WTC11 (cell line): Measurements from ENCODE around the gene ABCC6. TPM values are rescaled to one million over a fixed set of nuclear protein-coding genes. Genes with fewer than 3 reads are reported as not detected.

Experiments used
- ATAC-seq: fragments of 200-7000 bp; cut with Tn5 transposase; 2 replicates; pipeline ENCODE4 v1.10.0; 2021; ENCODE audit warnings: mild to moderate bottlenecking, moderate library complexity
- CTCF ChIA-PET: fragments of 300-600 bp; sonication (Branson Sonifier 250); formaldehyde crosslinking; loops from one replicate; lab custom pipeline; 2021; ENCODE audit warnings: antibody characterized with exemption; lab: Charles Lee
- POLR2A ChIA-PET: fragments of 350-600 bp; sonication (Branson Sonifier 250); formaldehyde crosslinking; loops from one replicate; lab custom pipeline; 2021; ENCODE audit warnings: antibody characterized with exemption; lab: Charles Lee
- DNase-seq: peaks from one replicate; pipeline ENCODE4 v3.0.0; 2021; ENCODE audit warnings: low spot score
- H3K27ac Mint-ChIP-seq: 2 replicates; pipeline ENCODE4 v1.8.0; 2021; ENCODE audit warnings: mixed read lengths
- H3K27me3 Mint-ChIP-seq: 2 replicates; pipeline ENCODE4 v1.8.0; 2021; ENCODE audit warnings: low read depth, mild to moderate bottlenecking, moderate library complexity, mixed read lengths
- H3K36me3 Mint-ChIP-seq: 2 replicates; pipeline ENCODE4 v1.8.0; 2021; ENCODE audit warnings: mixed read lengths
- H3K4me1 Mint-ChIP-seq: 2 replicates; pipeline ENCODE4 v1.8.0; 2022; ENCODE audit warnings: mixed read lengths
- H3K4me3 Mint-ChIP-seq: 2 replicates; pipeline ENCODE4 v1.8.0; 2021; ENCODE audit warnings: mild to moderate bottlenecking, moderate library complexity, mixed read lengths
- H3K9me3 Mint-ChIP-seq: 2 replicates; pipeline ENCODE4 v1.8.0; 2021; ENCODE audit warnings: mixed read lengths
- ATF2 ChIP-seq: sonication (generic); formaldehyde crosslinking; IDR thresholded peaks from 2 replicates; pipeline ENCODE4 v1.8.1; 2022; ENCODE audit warnings: low read depth, missing genetic modification reagents, borderline replicate concordance
- CDX4 ChIP-seq: fragments of 250-450 bp; sonication (Bioruptor Pico); IDR thresholded peaks from 2 replicates; pipeline ENCODE4 v1.9.0; 2021; ENCODE audit warnings: moderate library complexity, mild to moderate bottlenecking, inconsistent platforms, borderline replicate concordance
- CREB1 ChIP-seq: sonication (generic); formaldehyde crosslinking; IDR thresholded peaks from 2 replicates; pipeline ENCODE4 v1.8.0; 2023; ENCODE audit warnings: mild to moderate bottlenecking, missing genetic modification reagents
- CREM ChIP-seq: sonication (generic); formaldehyde crosslinking; IDR thresholded peaks from 2 replicates; pipeline ENCODE4 v1.8.1; 2022; ENCODE audit warnings: mild to moderate bottlenecking, missing genetic modification reagents, moderate library complexity
- E2F1 ChIP-seq: sonication (generic); formaldehyde crosslinking; IDR thresholded peaks from 2 replicates; pipeline ENCODE4 v1.8.0; 2022; ENCODE audit warnings: mild to moderate bottlenecking, missing genetic modification reagents
- ESRRA ChIP-seq: sonication (generic); formaldehyde crosslinking; IDR thresholded peaks from 2 replicates; pipeline ENCODE4 v1.8.1; 2022; ENCODE audit warnings: mild to moderate bottlenecking, missing genetic modification reagents, borderline replicate concordance
- GABPB1 ChIP-seq: sonication (generic); formaldehyde crosslinking; IDR thresholded peaks from 2 replicates; pipeline ENCODE4 v1.8.1; 2023; ENCODE audit warnings: mild to moderate bottlenecking, missing genetic modification reagents
- JAZF1 ChIP-seq: fragments of 250-450 bp; sonication (Bioruptor Pico); IDR thresholded peaks from 2 replicates; pipeline ENCODE4 v1.9.0; 2021; ENCODE audit warnings: moderate library complexity, mild to moderate bottlenecking, inconsistent platforms
- PRDM15 ChIP-seq: sonication (generic); formaldehyde crosslinking; IDR thresholded peaks from 2 replicates; pipeline ENCODE4 v1.8.0; 2022; ENCODE audit warnings: missing genetic modification reagents
- RELA ChIP-seq: sonication (generic); formaldehyde crosslinking; IDR thresholded peaks from 2 replicates; pipeline ENCODE4 v1.8.1; 2022; ENCODE audit warnings: missing genetic modification reagents, mild to moderate bottlenecking, borderline replicate concordance
- TCF7 ChIP-seq: sonication (generic); formaldehyde crosslinking; IDR thresholded peaks from 2 replicates; pipeline ENCODE4 v1.8.0; 2022; ENCODE audit warnings: mild to moderate bottlenecking, low read depth, missing genetic modification reagents, moderate library complexity
- ZBTB21 ChIP-seq: sonication (generic); formaldehyde crosslinking; IDR thresholded peaks from 2 replicates; pipeline ENCODE4 v1.8.1; 2023; ENCODE audit warnings: mild to moderate bottlenecking, missing genetic modification reagents, borderline replicate concordance
- ZNF396 ChIP-seq: fragments of 250-450 bp; sonication (Bioruptor Pico); IDR thresholded peaks from 2 replicates; pipeline ENCODE4 v1.8.0; 2021; ENCODE audit warnings: mild to moderate bottlenecking, moderate library complexity, borderline replicate concordance
- ZNF423 ChIP-seq: fragments of 250-450 bp; sonication (Bioruptor Pico); IDR thresholded peaks from 2 replicates; pipeline ENCODE4 v2.1.2; 2022; ENCODE audit warnings: mild to moderate bottlenecking, moderate library complexity
- total RNA-seq: library from RNA; stranded (reverse); gene quantifications from 3 replicates; pipeline ENCODE4 v1.2.3, GENCODE V29; 2021
- TF ChIP-seq, protein P1 (sequence below): sonication (generic); formaldehyde crosslinking; IDR thresholded peaks from 2 replicates; pipeline ENCODE4 v1.8.1; 2022; ENCODE audit warnings: missing genetic modification reagents, borderline replicate concordance
- TF ChIP-seq, protein P2 (sequence below): sonication (generic); formaldehyde crosslinking; IDR thresholded peaks from 2 replicates; pipeline ENCODE4 v1.8.1; 2023; ENCODE audit warnings: mild to moderate bottlenecking, missing genetic modification reagents, borderline replicate concordance

Gene ABCC6
- total RNA-seq, 1 experiment from 2014 or later: 1.3 TPM

DNA sequence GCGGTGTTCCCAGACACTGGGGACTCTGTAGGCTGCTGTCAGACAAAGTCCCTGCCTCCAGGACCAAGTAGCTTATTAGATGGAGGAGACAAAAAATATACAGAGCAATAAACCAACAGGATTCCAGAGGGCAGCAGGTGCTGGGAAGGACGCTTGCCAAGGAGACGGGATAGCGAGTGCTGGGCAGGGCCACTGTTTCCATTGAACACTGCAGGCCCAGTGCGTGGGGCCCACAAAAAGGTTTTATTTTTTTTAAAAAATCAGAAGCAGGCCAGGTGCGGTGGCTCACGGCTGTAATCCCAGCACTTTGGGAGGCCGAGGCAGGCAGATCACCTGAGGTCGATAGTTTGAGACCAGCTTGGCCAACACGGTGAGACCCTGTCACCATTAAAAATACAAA lies 84.2 kb downstream of the ABCC6 start:
- H3K9me3 Mint-ChIP-seq: no peaks in the 10 kb centered on the region
- H3K4me1 Mint-ChIP-seq: peaks cover 4% of the 10 kb centered on the region
- no peaks in the 10 kb centered on the region for H3K27me3 Mint-ChIP-seq
- no peak overlapping the region for H3K4me3 Mint-ChIP-seq
- no peak for DNase-seq
- ChIA-PET CTCF (no interaction called here), POLR2A (no interaction called here)
- no peak overlapping the region for H3K27ac Mint-ChIP-seq
- H3K36me3 Mint-ChIP-seq: peaks cover 75% of the 10 kb centered on the region
- TF ChIP-seq, protein P1, sequence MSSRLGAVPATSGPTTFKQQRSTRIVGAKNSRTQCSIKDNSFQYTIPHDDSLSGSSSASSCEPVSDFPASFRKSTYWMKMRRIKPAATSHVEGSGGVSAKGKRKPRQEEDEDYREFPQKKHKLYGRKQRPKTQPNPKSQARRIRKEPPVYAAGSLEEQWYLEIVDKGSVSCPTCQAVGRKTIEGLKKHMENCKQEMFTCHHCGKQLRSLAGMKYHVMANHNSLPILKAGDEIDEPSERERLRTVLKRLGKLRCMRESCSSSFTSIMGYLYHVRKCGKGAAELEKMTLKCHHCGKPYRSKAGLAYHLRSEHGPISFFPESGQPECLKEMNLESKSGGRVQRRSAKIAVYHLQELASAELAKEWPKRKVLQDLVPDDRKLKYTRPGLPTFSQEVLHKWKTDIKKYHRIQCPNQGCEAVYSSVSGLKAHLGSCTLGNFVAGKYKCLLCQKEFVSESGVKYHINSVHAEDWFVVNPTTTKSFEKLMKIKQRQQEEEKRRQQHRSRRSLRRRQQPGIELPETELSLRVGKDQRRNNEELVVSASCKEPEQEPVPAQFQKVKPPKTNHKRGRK (CRISPR knock-in tag): no peak
- TF ChIP-seq CREB1 (CRISPR knock-in tag): no peak
- TF ChIP-seq ZBTB21 (CRISPR knock-in tag): no peak
- no peak for TF ChIP-seq PRDM15 (CRISPR knock-in tag)
- TF ChIP-seq, protein P2, sequence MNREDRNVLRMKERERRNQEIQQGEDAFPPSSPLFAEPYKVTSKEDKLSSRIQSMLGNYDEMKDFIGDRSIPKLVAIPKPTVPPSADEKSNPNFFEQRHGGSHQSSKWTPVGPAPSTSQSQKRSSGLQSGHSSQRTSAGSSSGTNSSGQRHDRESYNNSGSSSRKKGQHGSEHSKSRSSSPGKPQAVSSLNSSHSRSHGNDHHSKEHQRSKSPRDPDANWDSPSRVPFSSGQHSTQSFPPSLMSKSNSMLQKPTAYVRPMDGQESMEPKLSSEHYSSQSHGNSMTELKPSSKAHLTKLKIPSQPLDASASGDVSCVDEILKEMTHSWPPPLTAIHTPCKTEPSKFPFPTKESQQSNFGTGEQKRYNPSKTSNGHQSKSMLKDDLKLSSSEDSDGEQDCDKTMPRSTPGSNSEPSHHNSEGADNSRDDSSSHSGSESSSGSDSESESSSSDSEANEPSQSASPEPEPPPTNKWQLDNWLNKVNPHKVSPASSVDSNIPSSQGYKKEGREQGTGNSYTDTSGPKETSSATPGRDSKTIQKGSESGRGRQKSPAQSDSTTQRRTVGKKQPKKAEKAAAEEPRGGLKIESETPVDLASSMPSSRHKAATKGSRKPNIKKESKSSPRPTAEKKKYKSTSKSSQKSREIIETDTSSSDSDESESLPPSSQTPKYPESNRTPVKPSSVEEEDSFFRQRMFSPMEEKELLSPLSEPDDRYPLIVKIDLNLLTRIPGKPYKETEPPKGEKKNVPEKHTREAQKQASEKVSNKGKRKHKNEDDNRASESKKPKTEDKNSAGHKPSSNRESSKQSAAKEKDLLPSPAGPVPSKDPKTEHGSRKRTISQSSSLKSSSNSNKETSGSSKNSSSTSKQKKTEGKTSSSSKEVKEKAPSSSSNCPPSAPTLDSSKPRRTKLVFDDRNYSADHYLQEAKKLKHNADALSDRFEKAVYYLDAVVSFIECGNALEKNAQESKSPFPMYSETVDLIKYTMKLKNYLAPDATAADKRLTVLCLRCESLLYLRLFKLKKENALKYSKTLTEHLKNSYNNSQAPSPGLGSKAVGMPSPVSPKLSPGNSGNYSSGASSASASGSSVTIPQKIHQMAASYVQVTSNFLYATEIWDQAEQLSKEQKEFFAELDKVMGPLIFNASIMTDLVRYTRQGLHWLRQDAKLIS (CRISPR knock-in tag): no peak
- TF ChIP-seq RELA (CRISPR knock-in tag): no peak
- TF ChIP-seq TCF7 (CRISPR knock-in tag): no peak
- TF ChIP-seq ZNF423 (CRISPR knock-in tag): no peak
- TF ChIP-seq, all 79 proteins: peak for 0
- ATAC-seq: no peak

DNA sequence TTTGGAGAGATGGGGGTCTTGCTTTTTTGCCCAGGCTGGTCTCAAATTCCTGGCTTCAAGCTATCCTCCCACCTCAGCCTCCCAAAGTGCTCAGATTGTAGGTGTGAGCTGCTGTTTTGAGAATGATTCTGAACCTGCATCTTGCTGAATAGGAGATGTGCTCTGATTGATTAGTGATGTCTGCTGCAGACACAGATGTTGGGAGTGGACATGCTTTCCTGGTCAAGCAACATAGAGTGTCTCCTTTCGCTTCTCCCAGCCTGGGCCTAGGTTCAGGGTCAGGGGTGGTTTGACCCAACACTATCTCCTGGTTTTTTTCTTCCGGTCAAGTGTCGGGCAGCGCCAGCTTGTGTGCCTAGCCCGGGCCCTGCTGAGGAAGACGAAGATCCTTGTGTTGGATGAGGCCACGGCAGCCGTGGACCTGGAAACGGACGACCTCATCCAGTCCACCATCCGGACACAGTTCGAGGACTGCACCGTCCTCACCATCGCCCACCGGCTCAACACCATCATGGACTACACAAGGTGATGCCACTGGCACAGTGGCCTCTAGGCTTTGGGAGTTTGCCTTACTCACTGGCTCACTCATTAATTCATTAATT lies 85.2 kb downstream of the ABCC6 start:
- no peak for DNase-seq
- CTCF ChIA-PET: no interaction called here
- H3K9me3 Mint-ChIP-seq: no peaks in the 10 kb centered on the region
- H3K4me1 Mint-ChIP-seq: peaks cover 4% of the 10 kb centered on the region
- no peak overlapping the region for H3K27ac Mint-ChIP-seq
- peaks cover 80% of the 10 kb centered on the region for H3K36me3 Mint-ChIP-seq
- POLR2A ChIA-PET: no interaction called here
- no peak for ATAC-seq
- no peaks in the 10 kb centered on the region for H3K27me3 Mint-ChIP-seq
- no peak overlapping the region for H3K4me3 Mint-ChIP-seq
- TF ChIP-seq CDX4 (CRISPR knock-in tag): no peak
- TF ChIP-seq ESRRA (CRISPR knock-in tag): no peak
- no peak for TF ChIP-seq GABPB1 (CRISPR knock-in tag)
- TF ChIP-seq ZNF396: no peak
- TF ChIP-seq ATF2: no peak
- no peak for TF ChIP-seq CREM
- no peak for TF ChIP-seq E2F1 (CRISPR knock-in tag)
- no peak for TF ChIP-seq CREB1 (CRISPR knock-in tag)
- TF ChIP-seq PRDM15 (CRISPR knock-in tag): no peak
- no peak for TF ChIP-seq JAZF1 (CRISPR knock-in tag)
